Large intestine (tissue), 3 donors: ENCODE data around the gene ZFP36L2. TPM values are rescaled to one million over a fixed set of nuclear protein-coding genes. Genes with fewer than 3 reads are reported as not detected.

ENCODE experiments used
- DNase-seq, 2 donors: peaks; one replicate each; pipeline versions ENCODE4 v3.0.0 to v3.0.0-alpha.2; 2013
- H3K27ac ChIP-seq: one replicate; pipeline ENCODE4 v1.5.1; 2013; ENCODE audit warnings: low read length
- H3K27me3 ChIP-seq: 2 replicates; pipeline ENCODE4 v1.6.1; 2013; ENCODE audit warnings: low read length; ENCODE audit not compliant: control insufficient read depth, insufficient read depth
- H3K36me3 ChIP-seq: 2 replicates; pipeline ENCODE4 v1.6.1; 2013; ENCODE audit warnings: low read length; ENCODE audit not compliant: control insufficient read depth, insufficient read depth
- H3K4me1 ChIP-seq: one replicate; pipeline ENCODE4 v1.6.1; 2013; ENCODE audit warnings: low read length; ENCODE audit not compliant: control insufficient read depth, insufficient read depth
- H3K4me3 ChIP-seq: one replicate; pipeline ENCODE4 v1.5.1; 2013; ENCODE audit warnings: low read length
- H3K9me3 ChIP-seq: one replicate; pipeline ENCODE4 v1.6.1; 2013; ENCODE audit warnings: mild to moderate bottlenecking, low read depth, low read length, moderate library complexity; ENCODE audit not compliant: control insufficient read depth
- WGBS: methylation state at CpG from one replicate; pipeline ENCODE4 v1.1.5; 2013; ENCODE audit warnings: low lambda C conversion rate; ENCODE audit not compliant: insufficient coverage; 5-methylcytosine and 5-hydroxymethylcytosine counted together
- polyA plus RNA-seq: library from polyadenylated mRNA; unstranded; fragments of 120-200 nt; gene quantifications from one replicate; pipeline ENCODE4 v1.2.1, GENCODE V29; 2013

The ZFP36L2 gene
- polyA plus RNA-seq, 1 donor, result 279 TPM

GRCh38 chr2:43186679-43187374, 39.6 kb downstream of the ZFP36L2 start:
- DNase-seq, result peak in 1 of 2 donors; percentile 75
- H3K4me3 ChIP-seq, result no peak overlapping the region
- no CpG with 5 or more reads among the region's 12 CpGs for WGBS
- H3K27me3 ChIP-seq, result no peaks in the 10 kb centered on the region
- no peaks in the 10 kb centered on the region for H3K36me3 ChIP-seq
- no peaks in the 10 kb centered on the region for H3K9me3 ChIP-seq
- H3K27ac ChIP-seq, result peak overlapping the region; percentile 41
- peaks cover 54% of the 10 kb centered on the region for H3K4me1 ChIP-seq

GRCh38 chr2:43186321-43186678, 40.1 kb downstream of the ZFP36L2 start:
- Histone ChIP-seq H3K4me1 (peaks cover 49% of the 10 kb centered on the region), H3K9me3 (no peaks in the 10 kb centered on the region), H3K36me3 (no peaks in the 10 kb centered on the region), H3K4me3 (no peak overlapping the region), H3K27ac (peak overlapping the region; percentile 41), H3K27me3 (no peaks in the 10 kb centered on the region)
- DNase-seq, result peak in 1 of 2 donors; percentile 11
- WGBS, result no CpG with 5 or more reads among the region's 6 CpGs

GRCh38 chr2:43185146-43185545, 41.3 kb downstream of the ZFP36L2 start:
- Histone ChIP-seq H3K27ac (peak overlapping the region; percentile 32), H3K9me3 (no peaks in the 10 kb centered on the region), H3K36me3 (no peaks in the 10 kb centered on the region), H3K4me1 (peaks cover 39% of the 10 kb centered on the region), H3K4me3 (no peak overlapping the region), H3K27me3 (no peaks in the 10 kb centered on the region)
- peak in 1 of 2 donors; percentile 32 for DNase-seq
- WGBS, result no CpG with 5 or more reads among the region's 4 CpGs

GRCh38 chr2:43184339-43184895, 42.0 kb downstream of the ZFP36L2 start:
- peak; percentile 70 to 89 for DNase-seq
- H3K27ac ChIP-seq, result peak overlapping the region; percentile 32
- 60% methylated on average over 1 of the region's 12 CpGs for WGBS
- no peaks in the 10 kb centered on the region for H3K27me3 ChIP-seq
- H3K4me1 ChIP-seq, result peaks cover 37% of the 10 kb centered on the region
- H3K9me3 ChIP-seq, result no peaks in the 10 kb centered on the region
- no peaks in the 10 kb centered on the region for H3K36me3 ChIP-seq
- H3K4me3 ChIP-seq, result no peak overlapping the region

GRCh38 chr2:43183743-43184142, 42.7 kb downstream of the ZFP36L2 start:
- WGBS, result no CpG with 5 or more reads among the region's 5 CpGs
- Histone ChIP-seq H3K27me3 (no peaks in the 10 kb centered on the region), H3K9me3 (no peaks in the 10 kb centered on the region), H3K4me1 (peaks cover 43% of the 10 kb centered on the region), H3K27ac (peak overlapping the region; percentile 20), H3K4me3 (no peak overlapping the region), H3K36me3 (no peaks in the 10 kb centered on the region)
- no peak for DNase-seq

- Histone ChIP-seq H3K9me3 (peaks cover 6% of the 10 kb centered on the region), H3K36me3 (no peaks in the 10 kb centered on the region), H3K27ac (no peak overlapping the region), H3K4me3 (no peak overlapping the region), H3K4me1 (peaks cover 39% of the 10 kb centered on the region), H3K27me3 (no peaks in the 10 kb centered on the region)
- WGBS, result 100% methylated on average over 1 of the region's 8 CpGs
- no peak for DNase-seq
These were observed 45.5 kb downstream of the ZFP36L2 start for GRCh38 chr2:43180897-43181296.

- no peak for DNase-seq
- Histone ChIP-seq H3K4me3 (no peak overlapping the region), H3K27me3 (no peaks in the 10 kb centered on the region), H3K4me1 (peaks cover 33% of the 10 kb centered on the region), H3K36me3 (no peaks in the 10 kb centered on the region), H3K9me3 (peaks cover 16% of the 10 kb centered on the region), H3K27ac (peak overlapping the region; percentile 92)
- WGBS, result no CpG with 5 or more reads among the region's 8 CpGs
These were observed 46.5 kb downstream of the ZFP36L2 start for GRCh38 chr2:43179942-43180341.

GRCh38 chr2:43178602-43179542, 47.5 kb downstream of the ZFP36L2 start:
- peak; percentile 76 to 87 for DNase-seq
- Histone ChIP-seq H3K36me3 (no peaks in the 10 kb centered on the region), H3K27ac (peak overlapping the region; percentile 92), H3K9me3 (peaks cover 24% of the 10 kb centered on the region), H3K27me3 (no peaks in the 10 kb centered on the region), H3K4me3 (no peak overlapping the region), H3K4me1 (peaks cover 26% of the 10 kb centered on the region)
- no CpG with 5 or more reads among the region's 18 CpGs for whole genome bisulfite sequencing

- H3K9me3 ChIP-seq, result peaks cover 24% of the 10 kb centered on the region
- H3K4me3 ChIP-seq, result no peak overlapping the region
- peak overlapping the region; percentile 92 for H3K27ac ChIP-seq
- WGBS, result no CpG with 5 or more reads among the region's 7 CpGs
- H3K4me1 ChIP-seq, result peaks cover 24% of the 10 kb centered on the region
- no peak for DNase-seq
- H3K36me3 ChIP-seq, result no peaks in the 10 kb centered on the region
- H3K27me3 ChIP-seq, result no peaks in the 10 kb centered on the region
These were observed 48.3 kb downstream of the ZFP36L2 start for GRCh38 chr2:43178055-43178598.

GRCh38 chr2:43176449-43176848, 50.0 kb downstream of the ZFP36L2 start:
- WGBS, result no CpG with 5 or more reads among the region's 1 CpG
- H3K4me1 ChIP-seq, result peaks cover 30% of the 10 kb centered on the region

More at GRCh38 chr2:43176449-43176848, 50.0 kb downstream of the ZFP36L2 start:
- peaks cover 24% of the 10 kb centered on the region for H3K9me3 ChIP-seq
- H3K36me3 ChIP-seq, result no peaks in the 10 kb centered on the region
- no peak for DNase-seq
- H3K27ac ChIP-seq, result no peak overlapping the region
- H3K4me3 ChIP-seq, result no peak overlapping the region
- H3K27me3 ChIP-seq, result no peaks in the 10 kb centered on the region
